CD14-positive monocyte (primary cell): Measurements from ENCODE around the gene RPL31. TPM values are rescaled to one million over a fixed set of nuclear protein-coding genes. Genes with fewer than 3 reads are reported as not detected.

Experiments
- DNase-seq, 3 donors: peaks; one replicate each; pipeline ENCODE4 v3.0.0-alpha.2; 2011 to 2022
- H2AFZ ChIP-seq: 2 replicates; pipeline ENCODE4 v1.6.0; 2012; ENCODE audit warnings: mild to moderate bottlenecking, low read depth, low read length, inconsistent platforms; ENCODE audit not compliant: insufficient read depth, poor library complexity, severe bottlenecking
- H3K27ac ChIP-seq, 2 donors: 1 replicate in 1 of 2; 2 replicates in 1 of 2; pipeline ENCODE4 v1.5.1; 2012 to 2013; ENCODE audit warnings: low read length in 2 of 2, control low read depth in 1 of 2, inconsistent platforms in 1 of 2, low read depth in 1 of 2, mild to moderate bottlenecking in 1 of 2
- H3K27me3 ChIP-seq, 2 donors: one replicate each; pipeline versions ENCODE4 v1.6.0 to v1.6.1; 2011 to 2013; ENCODE audit warnings: low read length in 2 of 2; ENCODE audit not compliant: control insufficient read depth in 2 of 2, insufficient read depth in 2 of 2
- H3K36me3 ChIP-seq, 2 donors: replicated peaks in 1 of 2; 1 replicate in 1 of 2; 2 replicates in 1 of 2; pipeline versions ENCODE4 v1.5.1 to v1.6.1; 2012 to 2013; ENCODE audit warnings: low read length in 2 of 2, control low read depth in 1 of 2, inconsistent platforms in 1 of 2, mild to moderate bottlenecking in 1 of 2; ENCODE audit not compliant: insufficient read depth in 2 of 2, control insufficient read depth in 1 of 2
- H3K4me1 ChIP-seq, 2 donors: 1 replicate in 1 of 2; 2 replicates in 1 of 2; pipeline versions ENCODE4 v1.5.1 to v1.6.1; 2012 to 2013; ENCODE audit warnings: low read length in 2 of 2, control low read depth in 1 of 2, inconsistent platforms in 1 of 2, mild to moderate bottlenecking in 1 of 2, moderate library complexity in 1 of 2; ENCODE audit not compliant: insufficient read depth in 2 of 2, control insufficient read depth in 1 of 2
- H3K4me2 ChIP-seq: replicated peaks from 2 replicates; pipeline ENCODE3; 2012; ENCODE audit warnings: low read length, moderate library complexity, mild to moderate bottlenecking; ENCODE audit not compliant: poor library complexity, severe bottlenecking; ENCODE audit errors: extremely low read depth
- H3K4me3 ChIP-seq, 3 experiments: fragments of 200-600 bp in 1 of 3; sonication (generic) in 1 of 3; replicated peaks in 1 of 3; 1 replicate in 2 of 3; 2 replicates in 1 of 3; pipeline ENCODE4 v1.5.1; 2011 to 2013; ENCODE audit warnings: low read length in 3 of 3, mild to moderate bottlenecking in 3 of 3, control low read depth in 2 of 3, low read depth in 2 of 3, inconsistent platforms in 1 of 3, moderate library complexity in 1 of 3
- H3K79me2 ChIP-seq: 2 replicates; pipeline ENCODE4 v1.6.0; 2012; ENCODE audit warnings: mild to moderate bottlenecking, control low read depth, inconsistent platforms, low read length, moderate library complexity; ENCODE audit not compliant: insufficient read depth
- H3K9ac ChIP-seq: 2 replicates; pipeline ENCODE4 v1.6.0; 2017; ENCODE audit warnings: low read length, mild to moderate bottlenecking; ENCODE audit not compliant: insufficient read depth, poor library complexity, severe bottlenecking
- H3K9me3 ChIP-seq, 2 donors: replicated peaks in 1 of 2; 1 replicate in 1 of 2; 2 replicates in 1 of 2; pipeline versions ENCODE4 v1.5.1 to v1.6.1; 2012 to 2013; ENCODE audit warnings: low read length in 2 of 2, control low read depth in 1 of 2; ENCODE audit not compliant: control insufficient read depth in 1 of 2, insufficient read depth in 1 of 2
- H4K20me1 ChIP-seq: 2 replicates; pipeline ENCODE4 v1.6.0; 2012; ENCODE audit warnings: mild to moderate bottlenecking, low read length, control low read depth, moderate library complexity; ENCODE audit not compliant: insufficient read depth
- H3K27ac Mint-ChIP-seq, 7 donors: one replicate each; pipeline ENCODE4 v1.8.0; 2020; ENCODE audit warnings: mild to moderate bottlenecking in 7 of 7, mixed read lengths in 7 of 7, moderate library complexity in 6 of 7, inconsistent platforms in 2 of 7
- H3K27me3 Mint-ChIP-seq, 3 donors: one replicate each; pipeline ENCODE4 v1.8.0; 2021 to 2022; ENCODE audit warnings: low read depth in 3 of 3, mild to moderate bottlenecking in 3 of 3, mixed read lengths in 3 of 3, moderate library complexity in 3 of 3, inconsistent platforms in 1 of 3
- H3K36me3 Mint-ChIP-seq, 2 donors: one replicate each; pipeline ENCODE4 v1.8.0; 2020; ENCODE audit warnings: mixed read lengths in 2 of 2, inconsistent platforms in 1 of 2, mild to moderate bottlenecking in 1 of 2
- H3K4me1 Mint-ChIP-seq: one replicate; pipeline ENCODE4 v1.8.0; 2020; ENCODE audit warnings: mild to moderate bottlenecking, mixed read lengths
- H3K4me3 Mint-ChIP-seq, 2 donors: one replicate each; pipeline ENCODE4 v1.8.0; 2020; ENCODE audit warnings: mild to moderate bottlenecking in 2 of 2, mixed read lengths in 2 of 2, moderate library complexity in 1 of 2
- H3K9me3 Mint-ChIP-seq, 7 donors: one replicate each; pipeline ENCODE4 v1.8.0; 2020 to 2022; ENCODE audit warnings: mixed read lengths in 7 of 7, mild to moderate bottlenecking in 6 of 7, moderate library complexity in 6 of 7, inconsistent platforms in 2 of 7
- CTCF ChIP-seq: fragments of 200-600 bp; IDR thresholded peaks from one replicate; pipeline ENCODE4 v1.8.0; 2022; ENCODE audit warnings: antibody characterized with exemption, mild to moderate bottlenecking
- WGBS: methylation state at CpG from one replicate; pipeline ENCODE4 v1.1.5; 2013; ENCODE audit warnings: missing lambda C conversion rate; ENCODE audit not compliant: insufficient coverage; 5-methylcytosine and 5-hydroxymethylcytosine counted together
- intact Hi-C, 2 donors: fragments of 100-400 bp; cut with micrococcal nuclease; formaldehyde crosslinking; loops; one replicate each; pipeline versions ENCODE4 v1.15.0 to v1.15.1; 2023
- polyA plus RNA-seq, 3 donors: library from polyadenylated mRNA; depleted of rRNA in 1 of 3; unstranded in 2 of 3; stranded (reverse) in 1 of 3; fragments of 300-500 nt in 2 of 3; fragments of >200 nt in 1 of 3; fragmentation: Illumina TruSeq in 2 of 3; gene quantifications; 1 replicate in 2 of 3; 2 replicates in 1 of 3; pipeline ENCODE4 v1.2.3, GENCODE V29; 2012 to 2021

RPL31 gene
- polyA plus RNA-seq, 3 donors: 1,537 to 2,299 (median 1,998) TPM

GRCh38 chr2:100983201-100983600 is 18.9 kb upstream of the RPL31 start:
- H2AFZ ChIP-seq: no peak overlapping the region
- no peak overlapping the region for H3K9ac ChIP-seq
- TF ChIP-seq CTCF: no peak
- H4K20me1 ChIP-seq: no peaks in the 10 kb centered on the region
- Mint-ChIP-seq H3K4me3 (no peak overlapping the region), H3K36me3 (no peaks in the 10 kb centered on the region), H3K27ac (no peak overlapping the region), H3K9me3 (peaks cover 0 to 3% (median 0%) of the 10 kb centered on the region in 7 donors), H3K27me3 (peaks cover 3 to 9% (median 8%) of the 10 kb centered on the region in 3 donors), H3K4me1 (no peaks in the 10 kb centered on the region)
- H3K36me3 ChIP-seq: no peaks in the 10 kb centered on the region
- H3K4me1 ChIP-seq: no peaks in the 10 kb centered on the region
- H3K27me3 ChIP-seq: peaks cover 0 to 2% of the 10 kb centered on the region in 2 donors
- no peak overlapping the region for H3K27ac ChIP-seq
- H3K79me2 ChIP-seq: no peaks in the 10 kb centered on the region
- H3K4me2 ChIP-seq: no peak overlapping the region
- H3K9me3 ChIP-seq: no peaks in the 10 kb centered on the region
- DNase-seq: no peak
- WGBS: 94% methylated on average over 9 of the region's 12 CpGs
- intact Hi-C loops: loop anchor here (5.0 to 10.0 kb wide), 4 partner anchors 251 to 1428 kb away; no protein-coding TSS in a partner anchor
- H3K4me3 ChIP-seq: no peak overlapping the region

GRCh38 chr2:100983684-100984310 is 18.3 kb upstream of the RPL31 start:
- no peak overlapping the region for H2AFZ ChIP-seq
- H3K4me2 ChIP-seq: no peak overlapping the region
- no peaks in the 10 kb centered on the region for H4K20me1 ChIP-seq
- no peak for DNase-seq
- 88% methylated on average over 6 of the region's 11 CpGs for WGBS
- no peak overlapping the region for H3K4me3 Mint-ChIP-seq
- no peaks in the 10 kb centered on the region for H3K36me3 Mint-ChIP-seq
- peaks cover 0 to 1% of the 10 kb centered on the region in 2 donors for H3K27me3 ChIP-seq
- H3K36me3 ChIP-seq: no peaks in the 10 kb centered on the region
- H3K27ac ChIP-seq: no peak overlapping the region
- intact Hi-C loops: loop anchor here (5.0 to 10.0 kb wide), 4 partner anchors 251 to 1429 kb away; no protein-coding TSS in a partner anchor
- no peaks in the 10 kb centered on the region for H3K79me2 ChIP-seq
- H3K9me3 ChIP-seq: no peaks in the 10 kb centered on the region
- no peak overlapping the region for H3K9ac ChIP-seq
- peaks cover 3 to 7% (median 3%) of the 10 kb centered on the region in 3 donors for H3K27me3 Mint-ChIP-seq
- no peak overlapping the region for H3K4me3 ChIP-seq
- H3K4me1 Mint-ChIP-seq: no peaks in the 10 kb centered on the region
- TF ChIP-seq CTCF: no peak
- H3K9me3 Mint-ChIP-seq: peaks cover 0 to 3% (median 0%) of the 10 kb centered on the region in 7 donors
- no peaks in the 10 kb centered on the region for H3K4me1 ChIP-seq
- H3K27ac Mint-ChIP-seq: no peak overlapping the region
